Measurements from ENCODE around the gene FUT7. TPM values are rescaled to one million over a fixed set of nuclear protein-coding genes. Genes with fewer than 3 reads are reported as not detected.
A peak's percentile ranks its signal among the peaks of the same experiment; 100 is the strongest.

Gene FUT7
- total and polyA plus RNA-seq, 2 of the 8 experiments (the other 6 are each of a cell fraction or from before 2014, with no cell fraction given), result not detected

DNA sequence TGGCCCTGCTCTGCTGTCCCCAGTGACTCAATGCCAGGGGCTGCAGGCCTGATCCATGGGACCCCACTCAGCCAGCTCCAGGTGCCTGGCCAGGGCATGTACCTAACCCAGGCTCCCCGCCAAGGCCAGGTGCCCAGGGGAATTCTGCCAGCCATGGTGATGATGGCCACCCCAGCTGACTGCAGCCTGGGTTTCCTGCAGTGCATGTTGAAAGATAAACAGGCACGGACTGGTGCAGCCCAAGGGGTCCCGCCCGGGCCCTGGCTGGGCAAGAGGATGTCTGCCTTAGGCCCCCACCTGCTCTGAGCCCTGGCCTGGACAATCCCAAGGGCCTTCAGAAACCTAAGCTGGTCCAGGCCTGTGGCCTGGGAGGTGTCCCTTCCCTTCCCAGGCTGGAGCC lies 5.1 kb downstream of the FUT7 start:
- Histone ChIP-seq H3K4me2 (ENCODE audit: insufficient read depth in 1 of 2, low read depth in 2 of 2, low read length in 2 of 2) (peak overlapping the region in 1 of 2 experiments; percentile 39; a peak in 1 of 4 replicates), H2BK12ac (ENCODE audit: low read depth, low read length) (no peak overlapping the region), H4K5ac (ENCODE audit: insufficient read length, low read depth, low read length) (no peak overlapping the region), H2AFZ (ENCODE audit: low read length) (no peak overlapping the region), H3K27me3 (replicated peaks in 1 of 4; ENCODE audit: control insufficient read depth in 3 of 4, extremely low read depth in 1 of 4, insufficient read depth in 3 of 4, low read length in 3 of 4) (peaks cover 1 to 27% (median 15%) of the 10 kb centered on the region in 4 experiments; a peak in 6 of 7 replicates), H3K9me3 (ENCODE audit: insufficient read depth in 2 of 2, low read depth in 1 of 2, low read length in 1 of 2) (no peaks in the 10 kb centered on the region), H4K8ac (ENCODE audit: extremely low read depth, insufficient read depth, low read length) (no peak overlapping the region), H3K56ac (replicated peaks; ENCODE audit: insufficient read length, low read depth, low read length) (no peak overlapping the region), H2BK20ac (ENCODE audit: low read length) (no peak overlapping the region), H3K36me3 (ENCODE audit: control insufficient read depth in 2 of 4, insufficient read depth in 4 of 4, low read length in 3 of 4) (no peaks in the 10 kb centered on the region), H3K9ac (replicated peaks in 1 of 4; ENCODE audit: extremely low read depth in 1 of 4, low read depth in 3 of 4, low read length in 3 of 4) (no peak overlapping the region), H4K91ac (replicated peaks; ENCODE audit: insufficient read length, low read length) (no peak overlapping the region), H3K18ac (ENCODE audit: extremely low read depth, low read length) (no peak overlapping the region), H2BK120ac (replicated peaks; ENCODE audit: low read depth, low read length) (no peak overlapping the region), H2AK5ac (ENCODE audit: low read depth, low read length) (no peak overlapping the region), H4K20me1 (replicated peaks in 1 of 2; ENCODE audit: control insufficient read depth in 1 of 2, insufficient read depth in 2 of 2, low read length in 2 of 2) (peaks cover 0 to 4% of the 10 kb centered on the region in 2 experiments), H2BK5ac (ENCODE audit: low read depth, low read length) (no peak overlapping the region), H3K27ac (ENCODE audit: low read depth, low read length) (no peak overlapping the region), H3K4me3 (ENCODE audit: extremely low read depth in 1 of 4, insufficient read depth in 2 of 4, low read depth in 3 of 4, low read length in 4 of 4) (no peak overlapping the region), H2BK15ac (ENCODE audit: low read length) (no peak overlapping the region), H3K4ac (replicated peaks; ENCODE audit: insufficient read length, low read depth, low read length) (no peak overlapping the region), H3K4me1 (replicated peaks in 1 of 4; ENCODE audit: control insufficient read depth in 3 of 4, insufficient read depth in 4 of 4, low read length in 3 of 4) (peaks cover 0 to 14% (median 6%) of the 10 kb centered on the region in 4 experiments; a peak in 5 of 7 replicates), H3K23ac (ENCODE audit: insufficient read length) (no peak overlapping the region), H3K79me2 (ENCODE audit: control insufficient read depth in 1 of 2, insufficient read depth in 2 of 2, low read length in 2 of 2) (no peaks in the 10 kb centered on the region), H3K79me1 (ENCODE audit: low read depth, low read length) (no peaks in the 10 kb centered on the region), H3K14ac (ENCODE audit: insufficient read length) (no peak overlapping the region), H3K23me2 (ENCODE audit: low read depth, low read length) (peaks cover 4% of the 10 kb centered on the region; the same call in 1 of the 2 replicates)
- ChIA-PET POLR2A (ENCODE audit: partially characterized antibody) (interaction anchor here (1.2 kb wide), 1 partner anchor 13 kb away, joined by 3 read pairs; no protein-coding TSS in a partner anchor), CTCF (ENCODE audit: partially characterized antibody) (interaction anchor here (0.6 to 8.5 kb wide), 13 partner anchors 8 to 333 kb away, joined by 3 to 110 read pairs (median 5); partner anchors contain the start of genes C8G, CLIC3, NPDC1 and PAXX)
- no peak for FAIRE-seq
- TF ChIP-seq NRF1 (IDR thresholded peaks at IDR 0.05; ENCODE audit: low read depth, low read length) (no peak), RFX5 (IDR thresholded peaks at IDR 0.05; ENCODE audit: borderline replicate concordance, low read depth, low read length) (no peak), KDM4A (IDR thresholded peaks at IDR 0.05; ENCODE audit: low read depth, low read length, severe bottlenecking) (no peak), CTBP2 (IDR thresholded peaks at IDR 0.05; ENCODE audit: borderline replicate concordance, insufficient read depth, insufficient read length, low read length) (no peak), SRF (IDR thresholded peaks at IDR 0.05; ENCODE audit: low read depth, low read length) (no peak), POU5F1 (IDR thresholded peaks at IDR 0.05; ENCODE audit: low read depth, low read length) (no peak)
- DNase-seq (ENCODE audit: low read depth in 1 of 2, low spot score in 2 of 2), result no peak
- 93% methylated on average over 4 of the region's 4 CpGs; no CpG with 5 or more reads in 1 of the 2 experiments for WGBS, 2 experiments (ENCODE audit: extremely low coverage in 1 of 2, insufficient coverage in 1 of 2, insufficient read length in 1 of 2, insufficient replicate concordance in 2 of 2, low coverage in 1 of 2, low lambda C conversion rate in 2 of 2, missing lambda C conversion rate in 1 of 2)
